Stimulated activated CD4-positive, alpha-beta T cell treated with anti-CD3 and anti-CD28 coated beads, Interleukin-4, amount 100 ng/mL, for 1 hour (primary cell): ENCODE data around the gene PSKH1.
"Not testable (repeated sequence)": the region's sequence is repeated elsewhere in the genome, so short reads cannot be mapped to it uniquely, and the experiment has no call there.

Experiments used
- DNase-seq: peaks from one replicate; pipeline ENCODE4 v3.0.0-alpha.2; 2020

PSKH1 gene

GRCh38 chr16:67964477-67965131 lies 71.5 kb downstream of the PSKH1 start:
- DNase-seq: no peak

- no peak for DNase-seq
Measured at GRCh38 chr16:67965668-67966548, 72.9 kb downstream of the PSKH1 start.

- DNase-seq: no peak
Measured at GRCh38 chr16:67966549-67967182, 73.6 kb downstream of the PSKH1 start.

- no peak for DNase-seq
Measured at GRCh38 chr16:67967183-67967957, 74.3 kb downstream of the PSKH1 start.

- DNase-seq: peak; percentile 48
Measured at GRCh38 chr16:67967958-67968399, 74.9 kb downstream of the PSKH1 start.

- DNase-seq: peak; percentile 86
Measured at GRCh38 chr16:67968400-67969253, 75.6 kb downstream of the PSKH1 start, which contains the start of gene SLC12A4. TSS of gene SLC12A4 (minus strand) at chr16:67968637. CDS start at chr16:67968553, 84 bp downstream.

GRCh38 chr16:67969254-67970039 lies 76.4 kb downstream of the PSKH1 start:
- DNase-seq: no peak

- no peak for DNase-seq
Measured at GRCh38 chr16:67971111-67971510, 78.1 kb downstream of the PSKH1 start.

GRCh38 chr16:67972285-67972684 lies 79.2 kb downstream of the PSKH1 start:
- DNase-seq: not testable (repeated sequence)

GRCh38 chr16:67975321-67976105 lies 82.5 kb downstream of the PSKH1 start:
- DNase-seq: no peak

GRCh38 chr16:67976205-67976604 lies 83.2 kb downstream of the PSKH1 start:
- DNase-seq: no peak

GRCh38 chr16:67977005-67977404 lies 84.0 kb downstream of the PSKH1 start:
- no peak for DNase-seq

GRCh38 chr16:67977469-67978227 lies 84.6 kb downstream of the PSKH1 start:
- DNase-seq: no peak
